D721Med (cell line): ENCODE measurements around the gene TJP3.

Experiments
- DNase-seq: peaks from one replicate; pipeline ENCODE4 v3.0.0; 2011; ENCODE audit warnings: low spot score; ENCODE audit not compliant: insufficient read length
- FAIRE-seq: peaks from 2 replicates; lab custom pipeline; 2011; peaks lifted over from hg19 to GRCh38; lab: Jason Lieb, UNC
- CTCF ChIP-seq: IDR thresholded peaks from 2 replicates; pipeline ENCODE4 v1.5.1; 2012; ENCODE audit warnings: mild to moderate bottlenecking, control low read depth; ENCODE audit not compliant: insufficient read depth; ENCODE audit errors: missing control alignments

The TJP3 gene

GRCh38 chr19:3721887-3722442 lies 13.8 kb downstream of the TJP3 start:
- no peak for FAIRE-seq
- no peak for DNase-seq
- TF ChIP-seq CTCF, result no peak

- TF ChIP-seq CTCF, result no peak
- FAIRE-seq (no peak), DNase-seq (no peak)
Observed at GRCh38 chr19:3722443-3723109, 14.4 kb downstream of the TJP3 start.

- TF ChIP-seq CTCF, result no peak
- DNase-seq, result no peak
- no peak for FAIRE-seq
Observed at GRCh38 chr19:3723110-3723488, 14.9 kb downstream of the TJP3 start.

GRCh38 chr19:3723883-3724282 lies 15.7 kb downstream of the TJP3 start:
- peak; percentile 84 for DNase-seq
- FAIRE-seq, result peak; percentile 61
- no peak for TF ChIP-seq CTCF

- no peak for FAIRE-seq
- no peak for DNase-seq
- no peak for TF ChIP-seq CTCF
Observed at GRCh38 chr19:3725121-3725520, 16.9 kb downstream of the TJP3 start.

- FAIRE-seq (no peak), DNase-seq (no peak)
- TF ChIP-seq CTCF, result no peak
Observed at GRCh38 chr19:3725640-3726310, 17.6 kb downstream of the TJP3 start.

- TF ChIP-seq CTCF, result no peak
- no peak for DNase-seq
- FAIRE-seq, result no peak
Observed at GRCh38 chr19:3730457-3730958, 22.3 kb downstream of the TJP3 start.
